SH-SY5Y (cell line): ENCODE results near the gene EDC4.

ENCODE experiments used
- GATA2 ChIP-seq: IDR thresholded peaks from 2 replicates; pipeline ENCODE4 v1.6.1; 2011; ENCODE audit warnings: mild to moderate bottlenecking, low read depth, low read length
- GATA3 ChIP-seq: IDR thresholded peaks from 2 replicates; pipeline ENCODE4 v1.6.1; 2011; ENCODE audit warnings: low read depth, mild to moderate bottlenecking, low read length, moderate library complexity

The EDC4 gene

DNA sequence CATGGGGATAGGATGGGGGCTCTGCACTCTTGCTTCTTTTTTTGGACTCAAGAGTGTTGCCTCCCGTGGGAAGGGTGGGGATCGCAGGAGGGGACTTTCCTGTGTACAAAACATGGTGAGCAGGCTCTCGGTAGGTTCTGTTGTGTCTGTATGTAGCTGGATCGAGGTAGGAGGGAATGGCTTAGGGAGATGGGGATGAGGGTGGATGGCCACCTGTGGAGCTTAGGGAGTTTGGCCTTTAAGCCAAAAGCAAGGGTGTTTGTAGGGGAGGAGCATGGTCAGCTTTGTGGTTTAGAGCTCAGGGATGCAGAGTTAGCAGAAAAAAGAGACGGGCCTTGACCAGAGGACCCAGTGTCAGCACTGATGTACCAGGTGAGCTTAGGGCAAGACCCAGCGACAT is 11.0 kb upstream of the EDC4 start:
- TF ChIP-seq GATA3, result no peak
- no peak for TF ChIP-seq GATA2

DNA sequence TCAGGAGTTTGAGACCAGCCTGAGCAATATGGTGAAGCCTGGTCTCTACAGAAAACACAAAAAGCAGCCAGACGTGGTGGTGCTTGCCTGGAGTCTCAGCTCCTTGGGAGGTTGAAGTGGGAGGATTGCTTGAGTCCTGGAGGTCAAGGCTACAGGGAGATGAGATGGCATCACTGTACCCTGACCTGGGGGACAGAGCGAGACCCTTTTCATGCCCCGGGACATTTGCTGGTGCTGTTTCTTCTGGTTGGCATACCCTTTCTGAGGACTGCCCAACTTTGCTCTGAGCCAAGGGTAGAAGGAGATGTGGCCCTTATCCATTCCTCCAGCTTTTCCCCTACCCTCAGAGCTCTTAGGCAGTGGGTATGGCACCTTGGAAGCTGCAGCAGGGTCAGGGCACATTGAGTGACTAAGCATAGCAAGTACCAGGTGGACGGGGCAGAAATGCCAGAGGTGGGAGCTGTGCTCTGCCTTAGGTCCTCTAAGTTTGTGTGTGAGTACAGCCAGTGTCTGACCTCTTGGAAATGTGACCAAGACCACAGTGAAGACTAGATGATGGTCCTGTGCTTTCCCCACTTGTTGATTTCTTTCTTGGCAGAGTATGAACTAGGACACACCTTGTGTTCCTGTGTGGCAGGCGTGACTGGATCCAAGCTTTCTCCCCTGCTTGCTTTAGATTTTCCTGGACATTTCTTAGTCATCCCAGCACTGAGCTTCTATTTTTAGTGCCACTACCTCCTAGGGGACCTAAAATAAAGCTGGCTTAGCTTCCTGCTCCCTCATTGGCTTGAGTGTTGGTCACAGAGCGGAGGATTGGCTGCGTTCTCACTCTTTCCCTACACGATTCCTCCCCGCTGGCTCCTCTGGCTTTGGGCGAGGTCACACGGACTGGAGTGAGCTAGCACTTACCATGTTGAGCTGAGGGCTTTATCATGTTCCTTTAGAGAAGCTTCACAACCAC is 9.9 kb upstream of the EDC4 start:
- TF ChIP-seq GATA2, result no peak
- no peak for TF ChIP-seq GATA3

DNA sequence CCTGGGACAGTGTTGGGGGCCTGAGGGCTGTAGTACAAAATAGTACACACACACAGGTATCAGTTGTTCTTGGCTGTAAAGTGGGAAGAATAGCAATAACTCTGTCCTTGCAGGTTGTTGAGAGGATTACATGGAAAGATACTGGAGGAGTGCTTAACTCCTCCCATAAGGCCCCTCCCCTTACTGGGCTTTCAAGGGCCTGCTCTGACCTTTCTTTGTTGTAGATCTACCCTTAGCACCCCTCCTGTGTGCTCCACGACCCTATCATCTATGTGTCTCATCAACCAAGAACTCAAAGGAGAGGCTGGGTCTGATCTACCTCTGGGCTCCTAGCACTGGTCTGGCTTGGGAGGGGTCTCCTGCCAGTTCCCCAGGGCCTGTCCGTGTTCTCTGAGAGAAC is 8.3 kb upstream of the EDC4 start:
- TF ChIP-seq GATA3, result no peak
- no peak for TF ChIP-seq GATA2

DNA sequence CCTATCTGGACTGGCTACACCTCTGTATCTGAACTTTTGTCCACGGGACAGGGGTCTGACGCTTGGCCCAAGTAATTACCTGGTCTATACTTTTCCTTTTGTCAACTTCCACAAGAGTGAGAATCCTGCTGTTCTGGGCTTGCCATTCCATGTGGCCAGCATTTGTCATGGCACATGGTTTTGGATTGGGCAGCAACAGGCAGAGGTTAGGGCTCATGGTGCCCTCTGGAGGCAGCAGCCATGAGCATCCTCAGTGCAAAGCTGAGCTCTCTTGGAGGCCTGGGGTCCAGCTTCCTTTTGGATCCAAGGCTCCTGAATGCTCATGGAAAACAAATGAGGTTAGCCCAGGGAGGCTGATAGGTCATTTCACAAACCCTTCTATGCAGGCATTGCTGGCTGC is 7.5 kb upstream of the EDC4 start:
- TF ChIP-seq GATA3, result no peak
- TF ChIP-seq GATA2, result no peak

DNA sequence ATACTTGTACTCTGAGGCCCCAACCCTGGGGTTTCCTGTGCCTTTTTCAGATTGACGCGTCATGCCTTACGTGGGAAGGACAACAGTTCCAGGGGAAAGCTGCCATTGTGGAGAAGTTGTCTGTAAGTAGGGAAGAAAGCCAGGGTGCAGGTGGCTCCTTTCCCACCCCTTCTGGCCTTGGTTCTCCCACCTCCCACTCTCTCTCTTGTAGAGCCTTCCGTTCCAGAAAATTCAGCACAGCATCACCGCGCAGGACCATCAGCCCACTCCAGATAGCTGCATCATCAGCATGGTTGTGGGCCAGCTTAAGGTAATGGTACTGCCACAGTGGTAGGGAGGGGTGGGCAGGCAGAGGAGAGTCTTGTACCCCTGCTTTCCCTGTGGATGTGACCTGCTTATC is 4.6 kb upstream of the EDC4 start:
- TF ChIP-seq GATA3 (no peak), GATA2 (no peak)

DNA sequence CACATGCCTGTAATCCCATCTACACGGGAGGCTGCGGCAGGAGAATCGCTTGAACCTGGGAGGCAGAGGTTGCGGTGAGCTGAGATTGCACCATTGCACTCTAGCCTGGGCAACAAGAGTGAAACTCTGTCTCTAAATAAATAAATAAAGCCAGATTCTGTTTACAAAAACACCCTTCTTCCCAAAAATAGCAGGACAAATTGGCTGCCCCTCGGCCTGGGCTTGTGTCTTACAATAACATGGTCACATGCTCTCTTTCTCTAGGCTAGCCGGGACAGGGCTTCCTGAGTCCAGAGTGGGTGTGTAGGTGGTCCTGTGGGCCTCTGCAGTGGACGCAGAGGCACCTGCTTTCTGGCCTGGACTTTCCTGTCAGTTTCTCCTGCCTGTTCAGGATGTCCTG is 3.2 kb upstream of the EDC4 start:
- no peak for TF ChIP-seq GATA3
- no peak for TF ChIP-seq GATA2

DNA sequence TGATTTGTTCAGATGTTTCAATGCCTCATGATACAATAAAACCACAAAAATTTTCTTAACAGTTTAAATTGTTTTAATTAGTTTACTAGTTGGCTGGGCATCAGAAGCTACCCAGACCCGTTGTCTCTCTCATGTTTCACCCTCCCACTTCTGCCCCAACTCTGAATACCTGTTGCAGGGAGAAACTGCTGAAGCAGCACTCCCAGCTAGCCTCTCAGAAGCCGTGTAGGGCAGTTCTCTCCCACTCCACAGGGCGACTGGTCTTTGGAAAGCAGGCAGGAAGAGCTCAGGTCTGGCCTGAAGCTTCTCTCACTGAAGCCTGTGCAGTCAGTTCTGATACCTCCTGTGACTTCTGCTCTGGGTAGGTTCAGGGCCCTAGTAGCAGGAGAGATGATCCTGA is 1.6 kb upstream of the EDC4 start:
- no peak for TF ChIP-seq GATA2
- TF ChIP-seq GATA3, result no peak

DNA sequence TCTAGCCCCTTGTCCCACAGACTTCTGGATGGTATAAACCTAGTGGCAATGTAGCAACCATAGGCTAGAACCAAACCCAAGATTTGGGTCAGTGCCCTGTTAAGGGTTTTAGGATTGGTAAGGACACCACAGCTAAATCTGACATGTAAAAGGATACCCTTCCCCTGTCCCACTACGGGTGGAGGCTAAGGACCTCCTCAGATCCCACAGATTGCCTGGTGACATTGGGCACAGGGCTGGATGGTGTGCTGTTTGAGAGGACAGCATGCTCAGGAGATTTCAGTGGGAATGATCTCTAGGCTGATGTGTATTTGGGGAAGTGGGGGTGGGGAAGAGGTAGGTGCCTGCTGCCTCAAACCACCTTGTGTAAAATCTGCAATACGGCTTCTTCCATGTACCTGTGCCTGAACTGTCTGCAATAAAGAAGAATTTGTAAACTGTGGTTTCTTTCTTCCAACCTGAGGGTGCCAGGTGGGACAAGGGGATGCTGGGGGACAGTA is 671 bp upstream of the EDC4 start:
- no peak for TF ChIP-seq GATA2
- no peak for TF ChIP-seq GATA3

DNA sequence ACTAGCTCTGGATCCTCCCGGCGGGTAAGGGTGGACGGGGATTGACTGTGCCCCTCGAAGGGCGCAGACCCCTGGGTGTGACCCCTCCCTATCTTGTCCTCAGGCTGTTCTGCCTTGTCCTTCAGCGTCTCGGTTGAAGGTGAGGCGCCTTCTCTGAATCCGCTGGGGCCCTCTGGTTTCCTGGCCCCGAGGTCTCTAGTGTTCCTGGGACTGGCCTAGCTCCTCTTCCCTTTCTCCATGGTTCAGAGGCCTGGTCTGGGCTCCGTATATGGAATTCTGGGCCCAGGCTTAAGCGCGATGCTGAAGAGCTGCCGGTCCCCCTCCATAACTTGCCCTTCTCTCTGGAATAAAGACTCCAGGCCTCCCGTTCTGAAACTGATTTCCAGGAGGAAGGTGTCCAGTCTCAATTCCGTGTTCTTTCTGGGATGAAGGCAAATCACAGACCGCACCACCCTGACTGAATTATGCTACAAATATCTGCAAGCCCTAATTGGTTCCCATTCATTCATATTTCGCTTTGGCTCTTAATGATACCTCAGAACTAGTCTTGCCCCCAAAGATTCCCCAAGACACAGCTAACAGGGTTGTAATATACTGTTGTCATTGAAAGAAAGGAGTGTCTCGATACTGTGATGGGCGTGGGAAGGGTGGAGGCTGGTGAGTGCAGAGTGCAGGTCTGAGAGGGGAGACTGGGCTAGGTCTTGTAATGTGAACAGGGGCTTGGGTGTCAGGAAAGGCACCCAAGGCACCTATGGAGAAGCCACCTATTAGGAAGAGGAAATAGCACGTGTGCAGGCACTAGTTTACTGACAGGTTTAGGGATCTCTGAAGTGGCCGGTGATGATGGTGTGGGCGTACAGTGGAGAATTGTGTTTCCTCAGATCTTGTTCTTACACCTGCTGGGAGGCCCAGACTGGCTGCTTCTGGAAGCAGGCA is 851 bp downstream of the EDC4 start:
- no peak for TF ChIP-seq GATA2
- no peak for TF ChIP-seq GATA3

DNA sequence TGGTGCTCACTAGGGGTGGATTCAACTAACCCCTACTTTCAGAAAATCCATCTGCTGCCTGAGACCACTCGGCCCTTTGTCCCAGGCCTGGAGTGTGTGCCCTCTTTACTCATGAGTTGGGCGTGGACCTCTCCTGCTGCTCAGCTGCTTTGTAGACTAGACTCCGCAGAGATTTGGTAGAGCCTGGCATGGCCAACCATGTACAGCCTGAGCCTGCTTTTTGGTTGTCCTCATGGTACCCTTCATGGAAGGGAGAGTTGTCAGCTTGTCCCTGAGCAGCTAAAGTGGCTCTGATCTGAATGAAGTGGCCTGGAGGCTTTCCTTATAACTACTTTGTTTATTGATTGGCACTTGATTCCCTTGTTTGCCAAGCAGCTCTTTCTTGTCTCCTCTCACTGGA is 1.5 kb downstream of the EDC4 start:
- TF ChIP-seq GATA2, result no peak
- TF ChIP-seq GATA3, result no peak

DNA sequence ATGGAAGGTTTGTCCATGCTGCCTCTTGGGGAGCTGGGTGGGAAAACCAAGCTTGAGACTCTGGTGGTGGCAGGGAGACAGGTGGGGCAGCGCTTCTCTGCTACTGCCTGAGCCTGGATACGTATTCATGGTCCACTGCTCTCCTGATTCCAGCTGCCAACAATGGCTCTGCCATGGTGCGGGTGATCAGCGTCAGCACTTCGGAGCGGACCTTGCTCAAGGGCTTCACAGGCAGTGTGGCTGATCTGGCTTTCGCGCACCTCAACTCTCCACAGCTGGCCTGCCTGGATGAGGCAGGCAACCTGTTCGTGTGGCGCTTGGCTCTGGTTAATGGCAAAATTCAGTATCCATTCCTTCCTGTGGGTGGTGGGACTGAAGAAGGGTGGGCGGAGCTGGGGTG is 4.2 kb downstream of the EDC4 start:
- no peak for TF ChIP-seq GATA3
- no peak for TF ChIP-seq GATA2

DNA sequence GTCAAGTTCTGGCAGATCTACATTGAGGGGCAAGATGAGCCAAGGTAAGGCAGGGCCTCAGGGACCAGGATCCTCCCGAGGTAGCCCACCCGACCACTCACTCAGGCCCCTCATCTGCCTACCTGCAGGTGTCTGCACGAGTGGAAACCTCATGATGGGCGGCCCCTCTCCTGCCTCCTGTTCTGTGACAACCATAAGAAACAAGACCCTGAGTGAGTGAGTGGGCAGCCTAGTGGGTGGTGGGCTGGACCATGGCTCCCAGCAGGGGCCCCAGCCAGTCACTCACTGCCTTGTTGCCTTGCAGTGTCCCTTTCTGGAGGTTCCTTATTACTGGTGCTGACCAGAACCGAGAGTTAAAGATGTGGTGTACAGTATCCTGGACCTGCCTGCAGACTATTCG is 5.4 kb downstream of the EDC4 start:
- TF ChIP-seq GATA2 (no peak), GATA3 (no peak)

DNA sequence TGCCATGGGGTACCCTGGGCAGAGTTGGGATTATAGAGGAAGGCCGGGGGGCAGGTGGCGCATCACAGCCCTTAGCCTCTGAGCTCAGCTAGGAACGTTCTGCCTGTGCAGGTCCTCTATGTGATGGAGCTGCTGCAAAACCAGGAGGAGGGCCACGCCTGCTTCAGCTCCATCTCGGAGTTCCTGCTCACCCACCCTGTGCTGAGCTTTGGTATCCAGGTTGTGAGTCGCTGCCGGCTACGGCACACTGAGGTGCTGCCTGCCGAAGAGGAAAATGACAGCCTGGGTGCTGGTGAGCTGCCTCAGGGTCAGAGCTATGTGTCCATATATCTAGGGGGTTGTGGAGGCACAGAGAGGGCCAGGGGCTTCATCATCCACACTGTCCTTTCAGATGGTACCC is 6.0 kb downstream of the EDC4 start:
- no peak for TF ChIP-seq GATA2
- TF ChIP-seq GATA3, result no peak

DNA sequence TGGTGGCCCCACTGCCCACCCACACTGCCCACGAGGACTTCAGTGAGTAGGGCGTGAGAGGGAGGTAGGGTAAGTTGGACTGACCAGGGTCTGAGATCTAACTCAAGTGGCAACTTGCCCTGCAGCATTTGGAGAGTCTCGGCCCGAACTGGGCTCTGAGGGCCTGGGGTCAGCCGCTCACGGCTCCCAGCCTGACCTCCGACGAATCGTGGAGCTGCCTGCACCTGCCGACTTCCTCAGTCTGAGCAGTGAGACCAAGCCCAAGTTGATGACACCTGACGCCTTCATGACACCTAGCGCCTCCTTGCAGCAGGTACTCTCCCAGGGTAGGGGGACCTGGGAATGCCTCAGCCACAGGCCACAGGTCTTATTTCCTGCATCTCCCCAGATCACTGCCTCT is 6.6 kb downstream of the EDC4 start:
- TF ChIP-seq GATA3, result no peak
- TF ChIP-seq GATA2, result no peak
